HepG2 (cell line): ENCODE results near the gene SOX12. TPM values are rescaled to one million over a fixed set of nuclear protein-coding genes. Genes with fewer than 3 reads are reported as not detected.
A peak's percentile ranks its signal among the peaks of the same experiment; 100 is the strongest.

Source experiments
- ETS1 ChIP-seq: sonication (generic); formaldehyde crosslinking; IDR thresholded peaks from 2 replicates; pipeline ENCODE4 v1.4.0; 2020; ENCODE audit warnings: missing genetic modification reagents
- FOXO4 ChIP-seq: sonication (generic); formaldehyde crosslinking; conservative IDR thresholded peaks from 2 replicates; pipeline ENCODE4 v1.8.1; 2023; ENCODE audit warnings: missing genetic modification reagents
- GPBP1L1 ChIP-seq: sonication (generic); formaldehyde crosslinking; IDR thresholded peaks from 2 replicates; pipeline ENCODE4 v1.5.0; 2020; ENCODE audit warnings: mild to moderate bottlenecking, missing genetic modification reagents
- HNF4A ChIP-seq: sonication (generic); formaldehyde crosslinking; IDR thresholded peaks from 2 replicates; pipeline ENCODE4 v1.4.0; 2020; ENCODE audit warnings: missing genetic modification reagents
- LCORL ChIP-seq, 2 experiments: fragments of 450-650 bp in 1 of 2; sonication (generic) in 1 of 2; formaldehyde crosslinking in 1 of 2; IDR thresholded peaks; 2 replicates each; pipeline versions ENCODE4 v1.5.0 to v1.6.1; 2017 to 2020; ENCODE audit warnings: antibody characterized with exemption in 1 of 2, missing genetic modification reagents in 1 of 2
- MXI1 ChIP-seq: IDR thresholded peaks from 3 replicates; pipeline ENCODE4 v1.6.1; 2012; ENCODE audit warnings: low read depth, low read length, inconsistent platforms, borderline replicate concordance
- NFKB2 ChIP-seq: sonication (generic); formaldehyde crosslinking; IDR thresholded peaks from 2 replicates; pipeline ENCODE4 v1.4.0; 2020; ENCODE audit warnings: missing genetic modification reagents, borderline replicate concordance
- POLR2A ChIP-seq, 2 experiments: IDR thresholded peaks; 2 replicates each; pipeline ENCODE4 v1.6.1; 2011; ENCODE audit warnings: low read depth in 2 of 2, low read length in 2 of 2, mild to moderate bottlenecking in 1 of 2, moderate library complexity in 1 of 2; ENCODE audit not compliant: insufficient read depth in 1 of 2
- SRSF9 ChIP-seq: fragments of 200-400 bp; formaldehyde crosslinking; IDR thresholded peaks from 2 replicates; pipeline ENCODE4 v1.6.1; 2018; ENCODE audit warnings: borderline replicate concordance, mild to moderate bottlenecking, low read depth, low read length; ENCODE audit not compliant: insufficient read depth, poor library complexity, severe bottlenecking
- TMF1 ChIP-seq: sonication (generic); formaldehyde crosslinking; IDR thresholded peaks from 2 replicates; pipeline ENCODE4 v1.8.1; 2022; ENCODE audit warnings: low read depth, missing genetic modification reagents
- ZBTB1 ChIP-seq: sonication (generic); formaldehyde crosslinking; IDR thresholded peaks from 2 replicates; pipeline ENCODE4 v1.4.0; 2020; ENCODE audit warnings: missing genetic modification reagents, borderline replicate concordance
- ZHX2 ChIP-seq, 2 experiments: sonication (generic) in 1 of 2; formaldehyde crosslinking in 1 of 2; IDR thresholded peaks; 2 replicates each; pipeline versions ENCODE4 v1.6.1 to v1.9.0; 2014 to 2022; ENCODE audit warnings: antibody characterized with exemption in 1 of 2, borderline replicate concordance in 1 of 2, inconsistent platforms in 1 of 2, low read depth in 1 of 2, missing genetic modification reagents in 1 of 2
- ZNF292 ChIP-seq: sonication (generic); formaldehyde crosslinking; IDR thresholded peaks from 2 replicates; pipeline ENCODE4 v1.8.1; 2022; ENCODE audit warnings: mild to moderate bottlenecking, low read depth, missing genetic modification reagents, borderline replicate concordance
- ZNF33B ChIP-seq: sonication (generic); formaldehyde crosslinking; IDR thresholded peaks from 2 replicates; pipeline ENCODE4 v1.5.1; 2020; ENCODE audit warnings: mild to moderate bottlenecking, missing genetic modification reagents
- ZNF776 ChIP-seq: sonication (generic); formaldehyde crosslinking; IDR thresholded peaks from 2 replicates; pipeline ENCODE4 v1.4.0; 2020; ENCODE audit warnings: mild to moderate bottlenecking, missing genetic modification reagents
- ZSCAN21 ChIP-seq: sonication (generic); formaldehyde crosslinking; IDR thresholded peaks from 2 replicates; pipeline ENCODE4 v1.8.0; 2022; ENCODE audit warnings: mild to moderate bottlenecking, missing genetic modification reagents, moderate library complexity, borderline replicate concordance
- polyA plus RNA-seq, 8 experiments: library from polyadenylated mRNA; depleted of rRNA in 3 of 8; stranded (reverse) in 7 of 8; unstranded in 1 of 8; fragments of >200 nt; fragmentation: Illumina TruSeq in 4 of 8; extraction: Trizol in 4 of 8; gene quantifications; 2 replicates each; pipeline versions ENCODE4 v1.2.1 to v1.2.3, GENCODE V29; 2011 to 2016; ENCODE audit warnings: low read depth in 4 of 8, missing spikeins in 1 of 8, mixed read lengths in 1 of 8; ENCODE audit not compliant: insufficient read depth in 1 of 8
- total RNA-seq, 5 experiments: library from RNA; depleted of rRNA; stranded (reverse); fragments of >200 nt; fragmentation: Illumina TruSeq; extraction: Trizol; gene quantifications; 2 replicates each; pipeline ENCODE4 v1.2.3, GENCODE V29; 2016; ENCODE audit warnings: low read depth in 1 of 5

Gene SOX12
- total and polyA plus RNA-seq, 2 of the 13 experiments (the other 11 are each of a cell fraction or from before 2014, with no cell fraction given) = 10.0 to 18.7 TPM

DNA sequence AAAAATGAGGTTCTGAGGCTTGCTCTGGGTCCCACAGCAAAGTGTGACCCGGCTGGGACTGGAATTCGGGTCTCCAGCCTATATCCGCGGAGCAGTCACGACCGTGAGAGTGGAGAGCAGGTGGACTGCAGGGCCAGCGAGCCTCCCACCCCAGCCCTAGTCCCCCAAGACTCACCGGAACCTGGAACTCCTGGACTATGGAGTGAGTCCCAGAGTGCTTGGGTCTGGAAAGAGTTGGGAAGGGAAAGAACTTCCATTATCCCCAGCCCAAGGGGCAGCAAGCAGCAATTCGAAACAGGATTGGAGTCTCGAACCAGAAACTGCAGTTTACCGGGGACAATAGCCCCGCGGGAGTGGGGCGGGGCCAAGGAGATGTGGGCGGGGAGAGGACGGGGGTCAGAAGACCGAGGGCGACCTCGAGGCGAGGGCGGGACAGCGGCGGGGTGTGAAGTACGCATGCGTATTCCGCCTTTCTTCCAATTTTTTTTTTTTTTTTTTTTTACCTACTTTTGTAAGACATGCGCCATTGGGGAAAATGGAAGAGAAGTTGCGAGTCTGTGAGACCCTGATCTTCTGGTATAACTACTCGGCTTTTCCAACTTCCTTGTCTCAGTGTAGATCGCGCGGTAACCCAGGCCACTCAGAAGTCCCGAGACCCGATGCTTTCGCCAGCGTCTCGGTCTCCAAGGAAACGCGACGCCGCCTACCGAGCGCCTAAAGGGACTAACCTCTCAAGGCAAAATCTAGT, 35.1 kb upstream of the SOX12 start, which contains the start of gene C20orf96 (continued):
- TF ChIP-seq HNF4A (CRISPR knock-in tag) (peak; percentile 16; the same call in 1 of the 2 replicates), POLR2A (IDR thresholded peaks at IDR 0.05; ENCODE audit: insufficient read depth in 1 of 2, low read depth in 2 of 2, low read length in 2 of 2) (peak; percentile 57 to 70; a peak in 3 of 4 replicates), NFKB2 (CRISPR knock-in tag) (peak; percentile 49), GPBP1L1 (CRISPR knock-in tag) (no peak), ZSCAN21 (CRISPR knock-in tag) (peak; percentile 49; the same call in 1 of the 2 replicates), TMF1 (CRISPR knock-in tag) (peak; percentile 53; the same call in 1 of the 2 replicates), ETS1 (CRISPR knock-in tag) (no peak), ZBTB1 (no peak), ZNF776 (no peak), ZNF33B (CRISPR knock-in tag) (peak; percentile 66; the same call in 1 of the 2 replicates), LCORL (IDR thresholded peaks at IDR 0.05) (no peak), LCORL (CRISPR knock-in tag; IDR thresholded peaks at IDR 0.05) (peak; percentile 13; the same call in 1 of the 2 replicates), FOXO4 (CRISPR knock-in tag) (no peak), ZNF292 (CRISPR knock-in tag) (peak; percentile 42; the same call in 1 of the 2 replicates), SRSF9 (no peak), MXI1 (peak; percentile 80; the same call in 2 of the 3 replicates), ZHX2 (IDR thresholded peaks at IDR 0.05; ENCODE audit: low read depth) (no peak; the same call in 1 of the 2 replicates), ZHX2 (CRISPR knock-in tag; IDR thresholded peaks at IDR 0.05; ENCODE audit: borderline replicate concordance) (no peak)
